ENCODE data around the gene DNASE1L1. TPM values are rescaled to one million over a fixed set of nuclear protein-coding genes. Genes with fewer than 3 reads are reported as not detected.

Gene DNASE1L1
- polyA plus RNA-seq, 1 of the 3 experiments (the other 2 are of a cell fraction): 18.2 TPM

DNA sequence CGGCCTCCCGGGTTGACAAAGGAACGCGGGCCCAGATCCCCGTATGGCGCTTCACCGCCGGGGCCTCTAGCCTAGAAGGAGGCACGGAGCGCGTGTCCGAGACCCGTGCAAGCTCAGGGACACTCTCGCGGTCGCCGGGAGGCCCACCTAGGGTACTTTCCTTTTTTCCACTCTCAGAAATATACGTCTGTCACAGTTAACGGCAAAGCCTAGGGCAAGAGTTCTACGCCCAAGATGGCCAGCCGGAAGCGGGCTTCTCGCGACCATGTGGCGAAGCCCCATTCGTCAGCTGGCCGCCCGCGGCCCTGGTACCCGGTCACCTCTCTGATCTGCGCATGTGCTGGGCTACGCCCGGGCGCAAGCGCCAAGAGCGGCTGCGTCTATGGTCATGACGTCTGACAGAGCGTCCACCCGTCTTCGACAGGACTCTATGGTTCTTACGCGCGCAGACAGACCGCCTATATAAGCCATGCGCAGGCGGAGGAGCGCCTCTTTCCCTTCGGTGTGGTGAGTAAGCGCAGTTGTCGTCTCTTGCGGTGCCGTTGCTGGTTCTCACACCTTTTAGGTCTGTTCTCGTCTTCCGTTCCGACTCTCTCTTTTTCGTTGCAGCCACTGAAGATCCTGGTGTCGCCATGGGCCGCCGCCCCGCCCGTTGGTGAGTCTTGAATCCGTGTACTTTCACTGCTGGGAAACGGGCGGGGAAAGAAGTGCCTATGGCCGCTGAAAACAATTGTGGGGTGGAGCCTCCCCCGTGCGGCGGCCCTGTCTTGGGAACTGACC lies 11.0 kb downstream of the DNASE1L1 start, which contains the start of gene RPL10 (continued):
- TF ChIP-seq EP300 (IDR thresholded peaks at IDR 0.05; ENCODE audit: borderline replicate concordance in 1 of 2, low read depth in 1 of 2, low read length in 1 of 2) (no peak), POLR2AphosphoS5 (IDR thresholded peaks at IDR 0.05; ENCODE audit: low read depth, low read length) (peak; percentile 100), NRF1 (IDR thresholded peaks at IDR 0.05; ENCODE audit: low read depth, low read length) (peak; percentile 83), FOXJ3 (CRISPR knock-in tag; IDR thresholded peaks at IDR 0.05) (no peak), RCOR1 (IDR thresholded peaks at IDR 0.05; ENCODE audit: low read length) (no peak), MEF2A (IDR thresholded peaks at IDR 0.05; ENCODE audit: borderline replicate concordance, low read depth) (no peak), EZH2phosphoT487 (IDR thresholded peaks at IDR 0.05; ENCODE audit: borderline replicate concordance, low read depth) (no peak), FOSL2 (IDR thresholded peaks at IDR 0.05; ENCODE audit: borderline replicate concordance, low read depth) (no peak), GABPA (IDR thresholded peaks at IDR 0.05; ENCODE audit: low read depth) (peak; percentile 47), ELF1 (IDR thresholded peaks at IDR 0.05) (peak; percentile 46; the same call in 1 of the 2 replicates), SIN3A (IDR thresholded peaks at IDR 0.05; ENCODE audit: borderline replicate concordance, low read depth, low read length) (peak; percentile 70; the same call in 1 of the 2 replicates), RAD21 (IDR thresholded peaks at IDR 0.05; ENCODE audit: low read length) (no peak), YY1 (IDR thresholded peaks at IDR 0.05; ENCODE audit: low read depth) (peak; percentile 81; the same call in 1 of the 2 replicates), FOXM1 (IDR thresholded peaks at IDR 0.05; ENCODE audit: low read depth) (no peak)
- TF ChIP-seq, protein P1, sequence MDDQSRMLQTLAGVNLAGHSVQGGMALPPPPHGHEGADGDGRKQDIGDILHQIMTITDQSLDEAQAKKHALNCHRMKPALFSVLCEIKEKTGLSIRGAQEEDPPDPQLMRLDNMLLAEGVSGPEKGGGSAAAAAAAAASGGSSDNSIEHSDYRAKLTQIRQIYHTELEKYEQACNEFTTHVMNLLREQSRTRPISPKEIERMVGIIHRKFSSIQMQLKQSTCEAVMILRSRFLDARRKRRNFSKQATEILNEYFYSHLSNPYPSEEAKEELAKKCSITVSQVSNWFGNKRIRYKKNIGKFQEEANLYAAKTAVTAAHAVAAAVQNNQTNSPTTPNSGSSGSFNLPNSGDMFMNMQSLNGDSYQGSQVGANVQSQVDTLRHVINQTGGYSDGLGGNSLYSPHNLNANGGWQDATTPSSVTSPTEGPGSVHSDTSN (IDR thresholded peaks at IDR 0.05): 0 out of 2 replicates have a peak, but pooled peaks have one; percentile 7
- TF ChIP-seq, protein P2, sequence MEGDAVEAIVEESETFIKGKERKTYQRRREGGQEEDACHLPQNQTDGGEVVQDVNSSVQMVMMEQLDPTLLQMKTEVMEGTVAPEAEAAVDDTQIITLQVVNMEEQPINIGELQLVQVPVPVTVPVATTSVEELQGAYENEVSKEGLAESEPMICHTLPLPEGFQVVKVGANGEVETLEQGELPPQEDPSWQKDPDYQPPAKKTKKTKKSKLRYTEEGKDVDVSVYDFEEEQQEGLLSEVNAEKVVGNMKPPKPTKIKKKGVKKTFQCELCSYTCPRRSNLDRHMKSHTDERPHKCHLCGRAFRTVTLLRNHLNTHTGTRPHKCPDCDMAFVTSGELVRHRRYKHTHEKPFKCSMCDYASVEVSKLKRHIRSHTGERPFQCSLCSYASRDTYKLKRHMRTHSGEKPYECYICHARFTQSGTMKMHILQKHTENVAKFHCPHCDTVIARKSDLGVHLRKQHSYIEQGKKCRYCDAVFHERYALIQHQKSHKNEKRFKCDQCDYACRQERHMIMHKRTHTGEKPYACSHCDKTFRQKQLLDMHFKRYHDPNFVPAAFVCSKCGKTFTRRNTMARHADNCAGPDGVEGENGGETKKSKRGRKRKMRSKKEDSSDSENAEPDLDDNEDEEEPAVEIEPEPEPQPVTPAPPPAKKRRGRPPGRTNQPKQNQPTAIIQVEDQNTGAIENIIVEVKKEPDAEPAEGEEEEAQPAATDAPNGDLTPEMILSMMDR (IDR thresholded peaks at IDR 0.05): no peak
- TF ChIP-seq, protein P3, sequence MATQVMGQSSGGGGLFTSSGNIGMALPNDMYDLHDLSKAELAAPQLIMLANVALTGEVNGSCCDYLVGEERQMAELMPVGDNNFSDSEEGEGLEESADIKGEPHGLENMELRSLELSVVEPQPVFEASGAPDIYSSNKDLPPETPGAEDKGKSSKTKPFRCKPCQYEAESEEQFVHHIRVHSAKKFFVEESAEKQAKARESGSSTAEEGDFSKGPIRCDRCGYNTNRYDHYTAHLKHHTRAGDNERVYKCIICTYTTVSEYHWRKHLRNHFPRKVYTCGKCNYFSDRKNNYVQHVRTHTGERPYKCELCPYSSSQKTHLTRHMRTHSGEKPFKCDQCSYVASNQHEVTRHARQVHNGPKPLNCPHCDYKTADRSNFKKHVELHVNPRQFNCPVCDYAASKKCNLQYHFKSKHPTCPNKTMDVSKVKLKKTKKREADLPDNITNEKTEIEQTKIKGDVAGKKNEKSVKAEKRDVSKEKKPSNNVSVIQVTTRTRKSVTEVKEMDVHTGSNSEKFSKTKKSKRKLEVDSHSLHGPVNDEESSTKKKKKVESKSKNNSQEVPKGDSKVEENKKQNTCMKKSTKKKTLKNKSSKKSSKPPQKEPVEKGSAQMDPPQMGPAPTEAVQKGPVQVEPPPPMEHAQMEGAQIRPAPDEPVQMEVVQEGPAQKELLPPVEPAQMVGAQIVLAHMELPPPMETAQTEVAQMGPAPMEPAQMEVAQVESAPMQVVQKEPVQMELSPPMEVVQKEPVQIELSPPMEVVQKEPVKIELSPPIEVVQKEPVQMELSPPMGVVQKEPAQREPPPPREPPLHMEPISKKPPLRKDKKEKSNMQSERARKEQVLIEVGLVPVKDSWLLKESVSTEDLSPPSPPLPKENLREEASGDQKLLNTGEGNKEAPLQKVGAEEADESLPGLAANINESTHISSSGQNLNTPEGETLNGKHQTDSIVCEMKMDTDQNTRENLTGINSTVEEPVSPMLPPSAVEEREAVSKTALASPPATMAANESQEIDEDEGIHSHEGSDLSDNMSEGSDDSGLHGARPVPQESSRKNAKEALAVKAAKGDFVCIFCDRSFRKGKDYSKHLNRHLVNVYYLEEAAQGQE (IDR thresholded peaks at IDR 0.05; ENCODE audit: low read depth, low read length): peak; percentile 59

Data from SK-N-SH (cell line).